Karpas-422 (cell line): ENCODE results near the gene PPHLN1. TPM values are rescaled to one million over a fixed set of nuclear protein-coding genes. Genes with fewer than 3 reads are reported as not detected.

Experiments used
- DNase-seq: peaks from one replicate; pipeline ENCODE4 v3.0.0-alpha.2; 2015
- H2AFZ ChIP-seq: fragments of 200-600 bp; sonication (generic); 2 replicates; pipeline ENCODE4 v1.6.1; 2014; ENCODE audit warnings: antibody characterized with exemption, low read length, mixed read lengths
- H3K27ac ChIP-seq: fragments of 200-600 bp; sonication (generic); 2 replicates; pipeline ENCODE4 v1.5.1; 2014; ENCODE audit warnings: mild to moderate bottlenecking, low read length, moderate library complexity
- H3K27me3 ChIP-seq: fragments of 200-600 bp; sonication (generic); 2 replicates; pipeline ENCODE4 v1.6.1; 2014; ENCODE audit warnings: low read length, mixed read lengths
- H3K36me3 ChIP-seq: fragments of 200-600 bp; sonication (generic); 2 replicates; pipeline ENCODE4 v1.6.1; 2014; ENCODE audit warnings: low read length, mixed read lengths; ENCODE audit not compliant: insufficient read depth
- H3K4me1 ChIP-seq: fragments of 200-600 bp; sonication (generic); 2 replicates; pipeline ENCODE4 v1.6.1; 2014; ENCODE audit warnings: mild to moderate bottlenecking, low read length, mixed read lengths
- H3K4me2 ChIP-seq: fragments of 200-600 bp; sonication (generic); 2 replicates; pipeline ENCODE4 v1.6.1; 2014; ENCODE audit warnings: low read length, low read depth, mild to moderate bottlenecking; ENCODE audit not compliant: poor library complexity, severe bottlenecking
- H3K4me3 ChIP-seq: fragments of 200-600 bp; sonication (generic); 2 replicates; pipeline ENCODE4 v1.5.1; 2014; ENCODE audit warnings: mild to moderate bottlenecking, antibody characterized with exemption, low read length, mixed read lengths
- H3K79me2 ChIP-seq: fragments of 200-600 bp; sonication (generic); 2 replicates; pipeline ENCODE4 v1.6.1; 2014; ENCODE audit warnings: mild to moderate bottlenecking, low read length, mixed read lengths
- H3K9ac ChIP-seq: fragments of 200-600 bp; sonication (generic); 2 replicates; pipeline ENCODE4 v1.6.0; 2014; ENCODE audit warnings: low read length
- H3K9me2 ChIP-seq: fragments of 200-600 bp; sonication (generic), shearing (Covaris generic); replicated peaks from 2 replicates; pipeline ENCODE4 v1.6.0; 2014; ENCODE audit warnings: mild to moderate bottlenecking, low read length, moderate library complexity; ENCODE audit not compliant: insufficient read depth
- H3K9me3 ChIP-seq: fragments of 300-700, 200-600 bp; sonication (generic); 2 replicates; pipeline ENCODE4 v1.6.1; 2014; ENCODE audit warnings: low read length, mixed read lengths
- H4K20me1 ChIP-seq: fragments of 200-600 bp; sonication (generic); 2 replicates; pipeline ENCODE4 v1.6.1; 2014; ENCODE audit warnings: mild to moderate bottlenecking, antibody characterized with exemption, low read length, low read depth; ENCODE audit not compliant: insufficient read depth
- total RNA-seq: library from RNA; depleted of rRNA; stranded (reverse); fragments of >200 nt; shearing (Covaris generic); gene quantifications from 2 replicates; pipeline ENCODE4 v1.2.3, GENCODE V29; 2014; ENCODE audit warnings: low replicate concordance

The PPHLN1 gene
- total RNA-seq, 1 experiment from 2014 or later = 174 TPM

DNA sequence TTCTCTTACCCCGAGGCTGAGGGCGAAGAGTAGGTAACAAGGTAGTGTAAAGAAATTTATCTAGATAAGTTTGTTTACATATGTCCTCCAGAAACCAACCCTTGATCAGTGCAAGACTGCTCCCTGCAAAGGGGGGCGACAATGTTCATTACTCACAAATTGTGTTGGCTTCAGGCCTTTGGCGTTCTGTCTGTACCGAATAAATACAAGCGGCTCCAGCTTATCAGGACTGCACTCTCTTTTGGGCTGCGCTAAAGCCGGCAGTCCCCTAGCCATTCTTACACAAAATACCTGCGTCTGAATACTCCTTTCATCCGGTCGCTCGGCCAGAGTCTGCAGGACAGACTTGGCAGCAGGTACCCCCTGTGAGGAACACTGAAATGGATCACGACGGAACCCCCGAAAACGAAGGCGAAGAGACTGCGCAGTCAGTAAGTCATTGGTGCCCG is 116.4 kb downstream of the PPHLN1 start:
- no peak overlapping the region for H3K9ac ChIP-seq
- H3K4me3 ChIP-seq = no peak overlapping the region
- no peaks in the 10 kb centered on the region for H3K9me2 ChIP-seq
- H3K36me3 ChIP-seq = peaks cover 27% of the 10 kb centered on the region
- no peak overlapping the region for H2AFZ ChIP-seq
- H3K79me2 ChIP-seq = peaks cover 19% of the 10 kb centered on the region
- DNase-seq = no peak
- no peaks in the 10 kb centered on the region for H4K20me1 ChIP-seq
- peaks cover 36% of the 10 kb centered on the region for H3K4me1 ChIP-seq
- H3K4me2 ChIP-seq = no peak overlapping the region
- H3K9me3 ChIP-seq = no peaks in the 10 kb centered on the region
- no peaks in the 10 kb centered on the region for H3K27me3 ChIP-seq
- H3K27ac ChIP-seq = no peak overlapping the region

GRCh38 chr12:42442888-42443287 is 116.9 kb downstream of the PPHLN1 start:
- peaks cover 27% of the 10 kb centered on the region for H3K36me3 ChIP-seq
- H3K4me3 ChIP-seq = no peak overlapping the region
- no peak overlapping the region for H3K9ac ChIP-seq
- no peak overlapping the region for H3K27ac ChIP-seq
- H2AFZ ChIP-seq = no peak overlapping the region
- H3K9me3 ChIP-seq = no peaks in the 10 kb centered on the region
- no peak for DNase-seq
- no peaks in the 10 kb centered on the region for H3K9me2 ChIP-seq
- H4K20me1 ChIP-seq = no peaks in the 10 kb centered on the region
- H3K27me3 ChIP-seq = no peaks in the 10 kb centered on the region
- H3K4me2 ChIP-seq = no peak overlapping the region
- peaks cover 14% of the 10 kb centered on the region for H3K79me2 ChIP-seq
- H3K4me1 ChIP-seq = peaks cover 42% of the 10 kb centered on the region

GRCh38 chr12:42444192-42444943 is 118.4 kb downstream of the PPHLN1 start:
- Histone ChIP-seq H3K4me1 (peaks cover 55% of the 10 kb centered on the region), H3K9me2 (no peaks in the 10 kb centered on the region), H3K4me2 (no peak overlapping the region), H3K4me3 (no peak overlapping the region), H3K27me3 (no peaks in the 10 kb centered on the region), H3K79me2 (0 out of 2 replicates have a peak, but pooled peaks cover 3% of the 10 kb centered on the region), H2AFZ (no peak overlapping the region), H3K27ac (peak overlapping the region; percentile 40), H4K20me1 (no peaks in the 10 kb centered on the region), H3K9ac (no peak overlapping the region), H3K36me3 (peaks cover 38% of the 10 kb centered on the region), H3K9me3 (no peaks in the 10 kb centered on the region)
- DNase-seq = no peak

DNA sequence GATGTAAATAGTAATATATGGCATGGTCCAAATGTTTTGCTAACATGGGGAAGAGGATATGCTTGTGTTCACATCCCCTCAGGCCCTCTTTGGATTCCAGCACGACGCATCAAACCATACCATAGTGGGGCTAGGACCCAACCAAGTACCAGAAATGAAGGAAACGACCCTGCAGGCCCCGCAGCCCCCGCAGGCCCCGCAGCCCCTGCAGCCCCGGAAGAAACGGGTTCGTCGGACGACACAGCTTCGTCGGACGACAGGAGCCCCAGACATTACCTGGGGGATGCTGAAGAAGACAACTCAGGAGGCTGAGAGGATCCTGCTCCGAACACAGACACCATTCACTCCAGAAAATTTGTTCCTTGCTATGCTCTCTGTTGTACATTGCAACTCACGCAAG is 119.9 kb downstream of the PPHLN1 start:
- H3K4me1 ChIP-seq = peaks cover 70% of the 10 kb centered on the region
- peaks cover 44% of the 10 kb centered on the region for H3K36me3 ChIP-seq
- no peak overlapping the region for H3K4me3 ChIP-seq
- H3K79me2 ChIP-seq = no peaks in the 10 kb centered on the region
- H3K9ac ChIP-seq = no peak overlapping the region
- H3K9me3 ChIP-seq = no peaks in the 10 kb centered on the region
- H4K20me1 ChIP-seq = no peaks in the 10 kb centered on the region
- no peaks in the 10 kb centered on the region for H3K9me2 ChIP-seq
- no peaks in the 10 kb centered on the region for H3K27me3 ChIP-seq
- no peak for DNase-seq
- H3K27ac ChIP-seq = peak overlapping the region; percentile 94
- H2AFZ ChIP-seq = no peak overlapping the region
- peak overlapping the region; percentile 77 for H3K4me2 ChIP-seq

DNA sequence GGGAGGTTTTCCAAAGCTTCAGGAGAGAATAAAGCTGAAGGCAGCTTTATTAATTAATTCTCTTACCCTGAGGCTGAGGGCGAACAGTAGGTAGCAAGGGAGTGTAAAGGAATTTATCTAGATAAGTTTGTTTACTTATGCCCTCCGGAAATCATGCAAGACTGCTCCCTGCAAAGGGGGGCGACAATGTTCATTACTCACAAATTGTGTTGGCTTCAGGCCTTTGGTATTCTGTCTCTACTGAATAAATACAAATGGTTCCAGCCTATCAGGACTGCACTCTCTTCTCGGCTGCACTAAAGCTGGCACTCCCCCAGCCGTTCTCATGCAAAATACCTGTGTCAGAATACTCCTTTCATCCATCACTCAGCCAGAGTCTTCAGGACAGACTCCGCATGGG is 120.8 kb downstream of the PPHLN1 start:
- peak overlapping the region; percentile 94 for H3K27ac ChIP-seq
- H2AFZ ChIP-seq = no peak overlapping the region
- H3K4me1 ChIP-seq = peaks cover 74% of the 10 kb centered on the region
- H3K9ac ChIP-seq = peak overlapping the region; percentile 48
- H4K20me1 ChIP-seq = no peaks in the 10 kb centered on the region
- peaks cover 36% of the 10 kb centered on the region for H3K36me3 ChIP-seq
- H3K4me2 ChIP-seq = peak overlapping the region; percentile 77
- H3K27me3 ChIP-seq = no peaks in the 10 kb centered on the region
- no peaks in the 10 kb centered on the region for H3K9me2 ChIP-seq
- H3K4me3 ChIP-seq = peak overlapping the region; percentile 35
- peak; percentile 68 for DNase-seq
- H3K79me2 ChIP-seq = no peaks in the 10 kb centered on the region
- H3K9me3 ChIP-seq = no peaks in the 10 kb centered on the region

DNA sequence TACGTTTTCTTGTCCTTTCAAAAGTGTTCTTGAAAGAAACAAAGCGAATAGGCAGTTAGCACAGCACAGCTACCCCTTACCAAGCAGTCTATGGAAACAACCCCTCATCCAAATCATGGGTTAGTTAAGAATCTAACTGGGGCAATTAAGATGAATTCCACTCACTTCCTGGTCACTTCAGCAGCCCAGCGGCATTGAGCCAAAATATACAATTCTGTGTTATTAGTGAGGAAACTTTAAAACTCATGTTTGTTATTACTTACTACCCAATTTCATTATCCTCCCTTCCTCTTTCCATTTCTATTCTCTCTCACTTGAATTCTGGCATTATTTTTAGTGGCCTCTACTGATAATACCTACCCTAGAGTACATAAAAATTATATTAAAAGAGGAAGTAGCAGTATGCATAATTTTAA is 121.4 kb downstream of the PPHLN1 start:
- Histone ChIP-seq H4K20me1 (no peaks in the 10 kb centered on the region), H3K79me2 (no peaks in the 10 kb centered on the region), H2AFZ (no peak overlapping the region), H3K27me3 (no peaks in the 10 kb centered on the region), H3K27ac (peak overlapping the region; percentile 94), H3K9ac (peak overlapping the region; percentile 48), H3K9me3 (no peaks in the 10 kb centered on the region), H3K4me1 (peaks cover 74% of the 10 kb centered on the region), H3K36me3 (peaks cover 32% of the 10 kb centered on the region), H3K4me2 (peak overlapping the region; percentile 77), H3K4me3 (peak overlapping the region; percentile 35), H3K9me2 (no peaks in the 10 kb centered on the region)
- DNase-seq = peak; percentile 74

DNA sequence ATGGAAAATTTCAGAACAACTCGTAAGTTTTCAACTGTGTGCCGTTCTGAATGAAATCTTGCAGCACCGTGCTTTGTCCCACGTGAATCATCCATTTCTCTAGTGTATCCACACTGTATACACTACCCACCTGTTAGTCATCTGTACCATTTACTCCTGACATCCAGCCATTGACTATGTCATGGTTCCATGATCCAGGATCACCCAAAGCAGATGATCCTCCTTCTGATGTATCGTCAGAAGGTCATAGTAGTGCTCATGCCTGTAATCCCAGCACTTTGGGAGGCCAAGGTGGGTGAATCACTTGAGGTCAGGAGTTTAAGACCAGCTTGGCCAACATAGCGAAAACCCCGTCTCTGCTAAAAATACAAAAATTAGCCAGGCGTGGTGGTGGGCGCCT is 122.9 kb downstream of the PPHLN1 start:
- H3K36me3 ChIP-seq = peaks cover 22% of the 10 kb centered on the region
- H3K4me3 ChIP-seq = no peak overlapping the region
- H3K27ac ChIP-seq = peak overlapping the region; percentile 94; the same call in 1 of the 2 replicates
- H3K4me2 ChIP-seq = no peak overlapping the region
- no peaks in the 10 kb centered on the region for H3K79me2 ChIP-seq
- H4K20me1 ChIP-seq = no peaks in the 10 kb centered on the region
- no peaks in the 10 kb centered on the region for H3K9me3 ChIP-seq
- peaks cover 64% of the 10 kb centered on the region for H3K4me1 ChIP-seq
- no peak for DNase-seq
- H3K9ac ChIP-seq = no peak overlapping the region
- H3K9me2 ChIP-seq = no peaks in the 10 kb centered on the region
- H3K27me3 ChIP-seq = no peaks in the 10 kb centered on the region
- no peak overlapping the region for H2AFZ ChIP-seq

- DNase-seq = no peak
- Histone ChIP-seq H3K27ac (peak overlapping the region; percentile 50), H2AFZ (no peak overlapping the region), H3K4me3 (no peak overlapping the region), H4K20me1 (no peaks in the 10 kb centered on the region), H3K27me3 (no peaks in the 10 kb centered on the region), H3K9me3 (no peaks in the 10 kb centered on the region), H3K36me3 (peaks cover 22% of the 10 kb centered on the region), H3K9me2 (no peaks in the 10 kb centered on the region), H3K4me1 (peaks cover 53% of the 10 kb centered on the region), H3K9ac (no peak overlapping the region), H3K4me2 (no peak overlapping the region), H3K79me2 (no peaks in the 10 kb centered on the region)
Observed at GRCh38 chr12:42450248-42450647, 124.3 kb downstream of the PPHLN1 start.
